ENCODE results near the gene RAB5B.

The RAB5B gene

GRCh38 chr12:55955800-55956508 lies 17.9 kb upstream of the RAB5B start:
- no peak for DNase-seq (ENCODE audit: extremely low spot score)
- CTCF ChIA-PET = interaction anchor here (1.1 to 4.1 kb wide), 9 partner anchors 10 to 85 kb away, joined by 3 to 41 read pairs (median 5); no protein-coding TSS in a partner anchor
- TF ChIP-seq CTCF (IDR thresholded peaks at IDR 0.05; ENCODE audit: control extremely low read depth, extremely low read depth, low read depth, missing control alignments) = no peak
- POLR2A ChIA-PET = no interaction called here

GRCh38 chr12:55957106-55957859 lies 16.6 kb upstream of the RAB5B start:
- ChIA-PET POLR2A (interaction anchor here (1.5 kb wide), 1 partner anchor 147 kb away, joined by 3 read pairs; the partner anchor contains the start of gene PA2G4), CTCF (interaction anchor here (1.0 to 2.2 kb wide), 7 partner anchors 11 to 218 kb away, joined by 3 to 8 read pairs (median 4); partner anchors contain the start of gene SUOX)
- no peak for DNase-seq (ENCODE audit: extremely low spot score)
- TF ChIP-seq CTCF (IDR thresholded peaks at IDR 0.05; ENCODE audit: control extremely low read depth, extremely low read depth, low read depth, missing control alignments) = no peak

GRCh38 chr12:55963760-55964159 lies 10.1 kb upstream of the RAB5B start:
- no peak for DNase-seq (ENCODE audit: extremely low spot score)
- ChIA-PET POLR2A (no interaction called here), CTCF (no interaction called here)
- no peak for TF ChIP-seq CTCF (IDR thresholded peaks at IDR 0.05; ENCODE audit: control extremely low read depth, extremely low read depth, low read depth, missing control alignments)

- POLR2A ChIA-PET = no interaction called here
- TF ChIP-seq CTCF (IDR thresholded peaks at IDR 0.05; ENCODE audit: control extremely low read depth, extremely low read depth, low read depth, missing control alignments) = no peak
- CTCF ChIA-PET = interaction anchor here (0.6 to 1.2 kb wide), 3 partner anchors 8 to 34 kb away, joined by 3 to 4 read pairs (median 3); partner anchors contain the start of gene RAB5B
- no peak for DNase-seq (ENCODE audit: extremely low spot score)
Observed at GRCh38 chr12:55965240-55965639, 8.6 kb upstream of the RAB5B start.

- ChIA-PET POLR2A (no interaction called here), CTCF (interaction anchor here (0.6 to 1.2 kb wide), 2 partner anchors 8 to 35 kb away, joined by 3 read pairs; partner anchors contain the start of gene RAB5B)
- no peak for DNase-seq (ENCODE audit: extremely low spot score)
- no peak for TF ChIP-seq CTCF (IDR thresholded peaks at IDR 0.05; ENCODE audit: control extremely low read depth, extremely low read depth, low read depth, missing control alignments)
Observed at GRCh38 chr12:55965941-55966407, 7.9 kb upstream of the RAB5B start, which contains the start of gene PMEL. Gene PMEL (minus strand): TSS chr12:55966042. CDS start chr12:55966011, 31 bp downstream.
